HEK293 (cell line): Measurements from ENCODE around the gene STX16.

Experiments
- CTCF ChIA-PET: fragments of 350-600 bp; formaldehyde crosslinking; extraction: SDS; loops from one replicate; lab custom pipeline; 2021; ENCODE audit warnings: antibody characterized with exemption; lab: Yijun Ruan, JAX
- POLR2A ChIA-PET: fragments of 300-600 bp; formaldehyde crosslinking; extraction: SDS; loops from one replicate; lab custom pipeline; 2020; ENCODE audit warnings: antibody characterized with exemption, inconsistent platforms; lab: Yijun Ruan, JAX
- H3K27ac ChIP-seq: fragments of 200-500 bp; sonication (Bioruptor generic); 2 replicates; pipeline ENCODE4 v1.5.1; 2014; ENCODE audit warnings: low read depth, low read length, control low read depth, inconsistent platforms; ENCODE audit errors: extremely low read depth
- H3K36me3 ChIP-seq, 2 experiments: fragments of 200-500 bp in 1 of 2; sonication (Bioruptor generic) in 1 of 2; 1 replicate in 1 of 2; 2 replicates in 1 of 2; pipeline ENCODE4 v1.5.1; 2014 to 2017; ENCODE audit warnings: inconsistent platforms in 2 of 2, low read length in 2 of 2; ENCODE audit not compliant: control insufficient read depth in 2 of 2, insufficient read depth in 1 of 2
- H3K4me1 ChIP-seq: fragments of 200-500 bp; sonication (Bioruptor generic); 2 replicates; pipeline ENCODE4 v1.5.1; 2014; ENCODE audit warnings: mild to moderate bottlenecking, low read length, inconsistent platforms; ENCODE audit not compliant: control insufficient read depth, insufficient read depth
- H3K4me3 ChIP-seq: 2 replicates; pipeline ENCODE4 v1.5.1; 2011; ENCODE audit warnings: low read depth, mild to moderate bottlenecking, control low read depth, low read length, moderate library complexity
- H3K9me3 ChIP-seq: fragments of 200-500 bp; sonication (Bioruptor generic); 2 replicates; pipeline ENCODE4 v1.5.1; 2014; ENCODE audit warnings: low read depth, low read length, inconsistent platforms; ENCODE audit not compliant: control insufficient read depth, insufficient read depth
- HIC1 ChIP-seq: fragments of 450-650 bp; formaldehyde crosslinking; IDR thresholded peaks from 2 replicates; pipeline ENCODE4 v1.5.1; 2016; ENCODE audit warnings: missing biosample characterization, missing genetic modification characterization
- HOXA7 ChIP-seq: sonication (generic); formaldehyde crosslinking; IDR thresholded peaks from 2 replicates; pipeline ENCODE4 v1.8.1; 2022; ENCODE audit warnings: missing genetic modification reagents, borderline replicate concordance
- MYNN ChIP-seq: fragments of 450-650 bp; formaldehyde crosslinking; IDR thresholded peaks from 2 replicates; pipeline ENCODE4 v1.5.1; 2016; ENCODE audit warnings: missing biosample characterization, missing genetic modification characterization, borderline replicate concordance
- PRDM1 ChIP-seq: fragments of 450-650 bp; formaldehyde crosslinking; IDR thresholded peaks from 2 replicates; pipeline ENCODE4; 2016; ENCODE audit warnings: missing biosample characterization, missing genetic modification characterization
- SCRT1 ChIP-seq: fragments of 450-650 bp; formaldehyde crosslinking; IDR thresholded peaks from 2 replicates; pipeline ENCODE4 v1.5.1; 2016; ENCODE audit warnings: missing biosample characterization, missing genetic modification characterization, borderline replicate concordance
- SCRT2 ChIP-seq: fragments of 450-650 bp; formaldehyde crosslinking; IDR thresholded peaks from 2 replicates; pipeline ENCODE4 v1.5.1; 2016; ENCODE audit warnings: missing biosample characterization, missing genetic modification characterization
- TCF7L2 ChIP-seq: IDR thresholded peaks from 2 replicates; pipeline ENCODE4 v1.6.1; 2011; ENCODE audit warnings: low read depth, mild to moderate bottlenecking, inconsistent platforms, low read length, moderate library complexity, borderline replicate concordance
- ZFP69B ChIP-seq: fragments of 450-650 bp; formaldehyde crosslinking; IDR thresholded peaks from 2 replicates; pipeline ENCODE4 v1.5.1; 2016; ENCODE audit warnings: missing biosample characterization, missing genetic modification characterization
- ZNF175 ChIP-seq: fragments of 450-650 bp; formaldehyde crosslinking; IDR thresholded peaks from 2 replicates; pipeline ENCODE4 v1.5.1; 2016; ENCODE audit warnings: missing biosample characterization, missing genetic modification characterization
- ZNF202 ChIP-seq: fragments of 450-650 bp; formaldehyde crosslinking; IDR thresholded peaks from 2 replicates; pipeline ENCODE4 v1.5.1; 2016; ENCODE audit warnings: missing biosample characterization, missing genetic modification characterization, borderline replicate concordance
- ZNF214 ChIP-seq: fragments of 450-650 bp; formaldehyde crosslinking; IDR thresholded peaks from 2 replicates; pipeline ENCODE4 v1.5.1; 2017; ENCODE audit warnings: missing biosample characterization, mild to moderate bottlenecking, missing genetic modification characterization, borderline replicate concordance
- ZNF23 ChIP-seq: fragments of 450-650 bp; formaldehyde crosslinking; IDR thresholded peaks from 2 replicates; pipeline ENCODE4 v1.5.1; 2016; ENCODE audit warnings: missing biosample characterization, missing genetic modification characterization, borderline replicate concordance
- ZNF280D ChIP-seq: fragments of 450-650 bp; formaldehyde crosslinking; IDR thresholded peaks from 2 replicates; pipeline ENCODE4 v1.5.1; 2016; ENCODE audit warnings: missing biosample characterization, missing genetic modification characterization
- ZNF416 ChIP-seq: fragments of 450-650 bp; formaldehyde crosslinking; IDR thresholded peaks from 2 replicates; pipeline ENCODE4 v1.5.1; 2016; ENCODE audit warnings: missing biosample characterization, missing genetic modification characterization
- ZNF433 ChIP-seq: fragments of 450-650 bp; formaldehyde crosslinking; IDR thresholded peaks from 2 replicates; pipeline ENCODE4 v1.5.1; 2016; ENCODE audit warnings: missing biosample characterization, missing genetic modification characterization, low read depth
- ZNF521 ChIP-seq: fragments of 450-650 bp; formaldehyde crosslinking; IDR thresholded peaks from 2 replicates; pipeline ENCODE4 v1.5.1; 2017; ENCODE audit warnings: missing biosample characterization, mild to moderate bottlenecking, missing genetic modification characterization
- ZNF580 ChIP-seq: fragments of 450-650 bp; formaldehyde crosslinking; IDR thresholded peaks from 2 replicates; pipeline ENCODE4 v1.5.1; 2016; ENCODE audit warnings: missing biosample characterization, missing genetic modification characterization
- ZNF645 ChIP-seq: fragments of 450-650 bp; formaldehyde crosslinking; IDR thresholded peaks from 2 replicates; pipeline ENCODE4; 2016; ENCODE audit warnings: missing biosample characterization, missing genetic modification characterization
- ZNF747 ChIP-seq: fragments of 450-650 bp; formaldehyde crosslinking; IDR thresholded peaks from 2 replicates; pipeline ENCODE4 v1.5.1; 2016; ENCODE audit warnings: missing biosample characterization, missing genetic modification characterization
- ZNF791 ChIP-seq: fragments of 450-650 bp; formaldehyde crosslinking; IDR thresholded peaks from 2 replicates; pipeline ENCODE4 v1.5.1; 2016; ENCODE audit warnings: missing biosample characterization, missing genetic modification characterization

Gene STX16

GRCh38 chr20:58705208-58705926 lies 54.3 kb downstream of the STX16 start:
- no peaks in the 10 kb centered on the region for H3K4me1 ChIP-seq
- no peak overlapping the region for H3K4me3 ChIP-seq
- H3K36me3 ChIP-seq: peaks cover 0 to 35% of the 10 kb centered on the region in 2 experiments; a peak in 1 of 3 replicates
- TF ChIP-seq ZNF23 (tag by site-specific recombination) (no peak), ZNF202 (tag by site-specific recombination) (no peak), ZNF791 (tag by site-specific recombination) (no peak)
- CTCF ChIA-PET: interaction anchor here (0.6 to 1.1 kb wide), 3 partner anchors 16 to 383 kb away, joined by 3 read pairs; no protein-coding TSS in a partner anchor
- H3K9me3 ChIP-seq: no peaks in the 10 kb centered on the region
- POLR2A ChIA-PET: no interaction called here
- H3K27ac ChIP-seq: no peak overlapping the region

- H3K9me3 ChIP-seq: no peaks in the 10 kb centered on the region
- CTCF ChIA-PET: interaction anchor here (0.8 to 1.1 kb wide), 2 partner anchors 224 to 382 kb away, joined by 3 read pairs; no protein-coding TSS in a partner anchor
- POLR2A ChIA-PET: no interaction called here
Measured at GRCh38 chr20:58706150-58706892, 55.2 kb downstream of the STX16 start.

GRCh38 chr20:58706975-58707681 lies 56.0 kb downstream of the STX16 start:
- H3K9me3 ChIP-seq: no peaks in the 10 kb centered on the region
- no peak overlapping the region for H3K27ac ChIP-seq
- no peak overlapping the region for H3K4me3 ChIP-seq
- H3K36me3 ChIP-seq: peaks cover 0 to 27% of the 10 kb centered on the region in 2 experiments; a peak in 1 of 3 replicates
- CTCF ChIA-PET: no interaction called here
- TF ChIP-seq ZNF175 (tag by site-specific recombination) (no peak), HOXA7 (CRISPR knock-in tag) (no peak), TCF7L2 (no peak), HIC1 (no peak), ZNF521 (tag by site-specific recombination) (no peak), ZNF280D (tag by site-specific recombination) (no peak), ZNF645 (tag by site-specific recombination) (no peak)
- POLR2A ChIA-PET: no interaction called here
- H3K4me1 ChIP-seq: no peaks in the 10 kb centered on the region

More at GRCh38 chr20:58706150-58706892, 55.2 kb downstream of the STX16 start:
- TF ChIP-seq ZNF214 (tag by site-specific recombination) (no peak), MYNN (tag by site-specific recombination) (no peak), SCRT1 (tag by site-specific recombination) (peak; percentile 97), SCRT2 (tag by site-specific recombination) (peak; percentile 99), ZNF433 (tag by site-specific recombination) (no peak), ZNF580 (tag by site-specific recombination) (no peak), ZNF416 (tag by site-specific recombination) (no peak), ZNF747 (tag by site-specific recombination) (no peak), ZFP69B (tag by site-specific recombination) (no peak), PRDM1 (no peak)
- H3K4me1 ChIP-seq: no peaks in the 10 kb centered on the region
- peaks cover 0 to 34% of the 10 kb centered on the region in 2 experiments; a peak in 1 of 3 replicates for H3K36me3 ChIP-seq
- H3K27ac ChIP-seq: no peak overlapping the region
- H3K4me3 ChIP-seq: no peak overlapping the region
